COR-L47 (cell line): ENCODE results near the gene STARD10.

Source experiments
- DNase-seq: peaks from one replicate; lab custom pipeline; 2025; lab: John Stamatoyannopoulos, UW

STARD10 gene

DNA sequence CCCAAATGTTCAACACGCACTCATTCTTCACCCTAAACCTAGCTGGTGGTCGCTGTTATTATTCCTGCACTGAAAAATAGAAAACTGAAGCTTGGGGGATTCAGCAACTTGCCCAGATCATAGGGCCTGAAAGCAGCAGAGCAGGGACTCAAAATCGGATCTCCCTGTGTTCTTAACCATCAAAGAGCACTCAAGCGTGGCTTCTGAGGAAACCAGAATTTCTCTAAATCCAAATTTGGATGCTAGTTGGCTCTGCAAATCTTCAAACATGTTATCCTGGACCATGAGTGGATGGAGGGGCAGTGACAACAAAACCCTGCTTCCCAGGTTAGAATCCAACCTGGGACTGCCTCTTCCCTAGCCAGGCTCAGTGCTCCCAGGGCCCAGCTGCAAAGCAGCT is 30.0 kb downstream of the STARD10 start:
- no peak for DNase-seq

DNA sequence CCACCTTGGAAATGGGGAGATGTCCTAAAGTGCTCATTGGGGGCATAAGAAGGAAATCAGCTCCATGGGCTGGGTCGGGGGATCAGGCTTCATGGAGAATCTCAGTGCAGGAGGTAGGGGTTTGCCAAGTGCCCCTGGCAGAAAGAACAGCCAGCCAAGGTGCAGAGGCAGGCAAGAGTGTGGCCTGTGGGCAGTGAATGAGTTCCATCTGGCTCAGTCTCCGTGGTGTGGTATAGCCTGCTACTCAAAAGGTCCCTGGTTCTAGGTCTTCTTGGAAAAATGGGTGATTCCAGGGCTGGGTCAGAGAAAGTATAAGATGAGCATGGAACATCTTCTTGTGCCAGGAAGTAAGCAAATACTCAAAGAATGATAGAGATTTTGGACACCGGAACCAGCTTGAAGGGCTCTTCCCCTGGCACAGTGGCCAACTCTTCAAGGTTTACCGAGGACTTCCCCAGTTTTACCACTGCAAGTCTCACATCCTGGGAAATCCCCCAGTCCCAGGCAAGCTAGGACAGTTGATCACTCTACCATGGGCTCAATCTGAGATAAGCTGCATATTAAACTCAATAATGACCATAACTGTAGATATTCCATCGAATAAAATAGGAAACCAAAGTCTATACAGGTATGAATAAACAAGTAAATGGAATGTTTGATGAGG is 31.1 kb downstream of the STARD10 start:
- DNase-seq, result no peak

DNA sequence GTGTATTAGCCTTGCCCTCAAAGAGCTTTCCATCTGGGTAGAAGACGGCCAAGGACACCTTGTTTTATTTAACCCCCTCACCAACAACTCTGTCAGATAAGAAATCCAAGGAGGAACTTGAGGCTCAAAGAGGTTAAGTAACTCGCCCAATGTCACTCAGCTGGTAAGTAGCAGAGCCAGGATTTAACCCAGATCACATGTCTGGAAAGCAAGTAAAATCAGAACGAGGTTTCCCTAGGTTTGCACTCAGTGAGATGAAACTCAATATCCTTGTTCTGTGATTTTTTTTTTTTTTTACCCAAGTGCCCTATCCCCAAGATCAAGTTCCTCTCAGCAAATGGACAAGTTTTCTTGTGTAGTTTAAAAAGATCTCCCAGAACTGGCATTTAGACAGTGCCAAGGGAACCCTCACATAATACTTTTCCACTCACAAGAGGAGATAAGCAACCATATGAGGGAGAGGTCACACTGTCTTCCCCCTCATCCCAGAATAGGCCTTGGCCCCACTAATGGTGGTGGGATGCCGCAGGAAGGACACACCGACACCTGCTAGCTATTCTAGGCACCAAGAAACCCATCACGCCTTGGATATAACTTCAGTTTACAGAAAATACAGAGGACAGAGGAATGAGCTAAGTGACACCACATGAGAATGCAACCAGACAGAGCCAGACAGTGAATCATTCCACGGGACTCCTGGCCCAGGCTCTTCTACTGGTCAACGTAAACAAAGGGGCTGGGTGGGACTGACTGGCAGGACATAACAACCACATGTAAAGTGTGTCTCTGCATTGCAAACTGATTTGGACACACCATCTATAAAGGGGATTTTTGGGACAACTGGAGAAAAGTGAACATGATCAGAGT is 33.1 kb downstream of the STARD10 start:
- DNase-seq, result no peak

DNA sequence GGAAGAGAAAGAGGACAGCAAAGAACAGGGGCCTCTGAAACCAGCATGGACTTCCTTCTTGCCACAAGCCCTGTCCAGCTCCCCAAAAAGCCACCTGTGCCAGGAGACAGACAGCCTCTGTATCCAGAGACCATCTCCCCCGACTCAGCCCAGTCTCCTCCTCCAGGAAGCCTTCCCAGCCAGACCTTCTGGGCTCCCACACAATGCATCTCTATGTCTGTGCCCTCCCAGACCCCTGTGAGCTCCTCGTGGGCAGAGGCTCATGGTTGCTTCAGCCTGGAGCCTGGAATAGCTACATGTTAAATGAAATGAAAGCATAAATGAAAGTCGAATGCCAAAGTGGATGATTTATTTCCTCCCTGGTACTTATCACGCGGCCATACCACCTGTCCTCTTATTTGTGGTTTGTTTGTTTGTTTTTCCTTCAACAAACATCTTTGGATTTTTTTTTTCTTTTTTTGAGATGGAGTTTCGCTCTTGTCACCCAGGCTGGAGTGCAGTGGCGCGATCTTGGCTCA is 34.3 kb downstream of the STARD10 start:
- DNase-seq, result no peak

DNA sequence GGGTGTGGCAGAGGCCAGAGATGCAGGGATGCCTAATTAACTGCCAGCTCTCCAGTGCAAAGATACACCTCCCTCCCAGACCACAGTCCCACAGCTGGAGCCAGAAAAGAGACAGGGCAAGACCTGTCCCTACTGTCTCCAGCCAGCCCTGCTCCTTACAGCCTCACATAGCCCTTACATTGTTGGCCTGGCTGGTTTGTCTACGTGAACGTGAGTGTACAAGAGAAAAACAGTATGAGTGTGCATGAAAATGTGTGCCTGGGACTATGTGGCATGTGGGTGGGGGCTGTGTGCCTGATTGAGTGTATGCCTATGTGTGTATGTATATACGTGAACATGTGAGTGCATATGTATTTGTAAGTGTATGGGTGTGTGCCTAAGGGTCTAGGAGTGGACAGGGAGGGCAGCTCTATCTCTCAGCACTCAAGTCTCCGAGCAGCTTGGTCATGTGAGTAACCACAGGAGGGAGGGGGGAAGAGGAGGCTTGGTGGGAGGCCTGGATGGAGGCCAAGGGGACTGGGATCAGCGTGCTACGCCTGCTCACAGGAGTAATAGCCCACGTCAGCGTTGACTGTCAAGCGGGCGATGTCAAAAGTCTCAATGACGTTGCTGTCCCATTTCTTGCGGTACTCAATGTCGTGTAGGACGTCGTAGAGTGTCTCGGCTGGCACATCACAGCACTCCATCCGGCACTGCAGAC is 35.0 kb downstream of the STARD10 start:
- DNase-seq, result peak; percentile 73

DNA sequence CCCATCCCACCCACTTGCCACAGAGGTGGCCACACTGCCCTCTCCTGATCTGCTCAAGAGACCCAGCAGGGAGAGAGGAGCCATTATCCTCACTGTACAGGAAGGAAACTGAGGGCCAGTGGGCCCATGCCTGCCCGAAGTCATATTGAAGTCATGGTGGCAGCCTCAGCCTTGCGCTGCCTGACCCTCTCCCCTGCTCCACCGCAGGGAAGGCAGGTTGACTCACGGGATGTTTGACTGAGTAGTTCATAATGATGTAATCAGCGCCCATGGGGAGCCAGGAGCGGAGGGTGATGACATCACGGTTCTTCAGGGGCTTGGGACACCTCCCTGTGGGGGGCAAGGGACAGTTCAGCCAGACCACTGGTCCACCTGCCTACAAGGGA is 35.5 kb downstream of the STARD10 start:
- DNase-seq, result no peak

DNA sequence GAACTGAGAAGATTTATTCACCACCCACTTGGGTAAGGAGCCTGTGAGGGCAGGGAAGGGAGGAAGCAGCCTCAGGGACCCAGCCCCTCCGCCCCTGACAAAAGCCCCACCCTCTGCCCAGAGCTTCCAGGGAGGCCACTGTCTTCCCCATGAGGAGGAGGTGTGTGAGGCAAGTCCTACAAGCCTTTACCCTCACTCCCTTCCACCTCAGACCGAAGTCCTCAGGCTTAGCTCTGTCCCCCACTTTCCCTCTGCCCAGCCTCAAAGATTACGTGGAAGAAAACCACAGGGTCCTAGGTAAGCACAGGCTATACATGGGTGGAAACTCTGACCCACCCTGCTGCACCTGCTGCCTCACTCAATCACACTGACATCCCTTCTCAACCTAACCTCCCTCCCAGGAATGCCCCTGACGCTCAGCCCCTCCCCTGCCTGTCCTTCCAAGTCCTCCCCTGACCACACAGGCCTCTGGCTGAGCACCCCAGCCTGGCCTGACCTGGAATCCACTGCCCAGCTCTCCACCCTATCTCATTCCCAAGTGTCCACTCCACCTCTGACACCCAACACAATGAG is 38.0 kb downstream of the STARD10 start:
- no peak for DNase-seq

DNA sequence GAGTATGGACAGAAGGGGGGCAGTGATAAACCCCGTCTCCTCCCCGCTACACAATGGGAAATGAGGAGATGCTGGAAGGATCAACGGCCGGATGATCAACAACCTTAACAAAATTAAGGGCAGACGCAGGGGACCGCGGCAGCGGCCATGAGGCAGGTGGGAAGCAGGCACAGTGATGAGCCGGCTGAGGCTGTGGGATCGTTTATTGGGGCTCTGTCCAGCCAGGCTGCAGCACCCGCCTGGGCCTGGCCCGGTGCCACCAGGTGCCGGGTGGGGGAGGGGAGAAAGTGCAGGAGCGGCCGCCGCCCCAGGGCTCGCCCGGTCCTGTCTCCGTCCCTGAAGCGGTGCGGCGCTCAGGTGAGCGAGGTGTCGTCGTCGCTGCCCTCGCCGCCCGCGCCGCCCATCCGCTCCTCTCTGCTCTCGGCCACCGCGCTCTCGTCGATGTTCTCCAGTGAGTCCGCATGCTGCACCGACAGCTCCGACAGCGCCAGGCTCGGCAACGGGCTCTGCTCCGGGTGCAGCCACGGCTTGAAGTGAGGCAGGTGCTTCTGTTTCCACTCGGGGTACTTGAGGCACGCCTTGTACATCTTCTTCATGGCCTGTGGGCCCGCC is 39.2 kb downstream of the STARD10 start:
- DNase-seq, result no peak

DNA sequence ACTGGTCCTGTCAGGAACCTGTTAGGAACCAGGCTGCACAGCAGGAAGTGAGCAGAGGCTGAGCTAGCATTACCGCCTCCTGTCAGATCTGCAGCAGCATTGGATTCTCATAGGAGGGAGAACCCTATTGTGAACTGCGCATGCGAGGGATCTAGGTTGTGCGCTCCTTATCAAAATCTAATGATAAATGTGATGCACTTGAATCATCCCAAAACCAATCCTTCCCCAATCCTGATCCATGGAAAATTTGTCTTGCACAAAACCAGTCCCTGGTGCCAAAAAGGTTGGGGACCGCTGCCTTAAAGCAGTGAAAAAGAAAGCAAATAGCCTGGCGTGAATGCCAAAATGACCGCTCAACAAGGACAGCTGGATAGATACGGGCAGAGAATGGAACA is 39.7 kb downstream of the STARD10 start:
- no peak for DNase-seq

DNA sequence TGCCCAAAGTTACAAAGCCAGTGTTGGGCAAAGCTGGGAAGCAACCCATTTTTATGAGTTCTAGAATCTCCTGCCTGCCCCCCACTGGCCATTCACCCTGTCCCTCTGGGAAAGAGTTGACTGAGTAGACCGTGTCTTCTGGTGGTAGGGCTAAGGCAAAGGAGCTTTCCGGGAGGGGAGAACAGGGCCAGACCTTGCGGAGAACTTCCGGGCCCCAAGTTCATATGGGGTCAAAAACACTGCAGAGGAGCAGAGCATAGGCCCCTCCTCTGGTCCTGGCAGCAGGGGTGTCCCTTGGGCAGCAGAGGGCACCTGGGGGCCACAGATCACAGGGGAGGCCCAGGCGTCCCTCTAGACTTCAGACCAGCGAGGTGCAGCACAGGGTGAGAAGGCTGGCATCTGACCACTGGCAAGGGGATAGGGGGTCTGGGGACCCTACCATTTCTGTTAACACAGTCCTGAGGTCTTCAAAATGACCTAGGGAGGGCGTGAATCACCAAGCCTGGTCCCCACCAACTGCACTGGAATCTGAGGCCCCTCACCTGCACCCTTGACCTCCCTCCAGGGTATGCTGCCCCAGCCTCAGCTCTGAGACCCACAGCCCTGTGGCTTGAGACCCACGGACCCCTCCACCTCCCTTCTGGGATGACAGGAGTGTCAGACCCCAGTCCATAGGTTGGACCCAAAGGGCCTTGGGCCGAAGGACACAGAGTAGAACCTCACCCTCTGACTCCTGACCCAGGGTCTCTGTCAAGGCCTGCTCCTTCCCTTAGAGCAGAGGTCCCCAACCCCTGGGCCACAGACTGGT is 40.3 kb downstream of the STARD10 start:
- no peak for DNase-seq

DNA sequence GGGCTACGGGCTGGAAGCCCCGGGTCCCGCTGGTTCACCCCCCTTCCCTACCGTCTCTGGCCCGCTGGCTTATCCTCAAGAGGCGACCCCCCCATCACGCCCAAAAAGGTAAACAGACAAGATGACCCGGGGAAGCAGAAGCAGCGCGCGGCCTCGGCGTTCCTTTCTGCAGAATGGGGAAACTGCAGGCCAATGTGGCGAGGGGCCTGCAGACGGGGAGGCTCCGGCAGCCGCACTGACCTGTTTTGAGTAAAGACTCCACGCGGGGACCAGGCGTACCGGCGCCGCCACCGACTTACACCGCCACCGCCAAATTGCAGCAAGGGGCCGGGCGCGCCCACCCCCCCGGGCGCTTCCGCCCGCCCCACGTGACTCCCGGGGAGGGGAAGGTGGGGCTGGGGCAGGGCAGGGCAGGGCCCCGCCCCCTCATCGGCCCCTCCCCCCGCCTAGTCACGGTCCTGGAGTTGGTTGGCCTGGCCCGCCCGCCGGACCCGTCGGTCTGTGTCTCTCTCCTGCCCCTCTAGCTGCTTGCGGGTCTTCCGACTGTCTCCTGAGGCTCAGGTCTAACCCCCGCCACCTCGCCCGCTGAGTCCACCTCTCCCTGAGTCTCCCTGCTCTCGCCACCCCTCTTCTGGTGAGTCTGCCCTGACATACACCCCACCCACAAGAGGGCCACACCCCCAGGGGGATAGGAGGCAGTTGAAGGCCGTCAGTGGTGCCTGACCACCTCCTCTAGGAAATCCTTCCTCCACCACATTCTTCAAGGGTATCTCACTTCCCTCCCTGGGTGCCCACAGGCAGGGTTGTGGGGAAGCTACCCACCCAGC is 41.5 kb downstream of the STARD10 start, which contains the start of gene ARAP1:
ARAP1 (minus strand) TSS at position 321 of the 827 bp plus-strand sequence. CDS start 25,280 bp downstream, outside the sequence.
- DNase-seq, result peak; percentile 65

DNA sequence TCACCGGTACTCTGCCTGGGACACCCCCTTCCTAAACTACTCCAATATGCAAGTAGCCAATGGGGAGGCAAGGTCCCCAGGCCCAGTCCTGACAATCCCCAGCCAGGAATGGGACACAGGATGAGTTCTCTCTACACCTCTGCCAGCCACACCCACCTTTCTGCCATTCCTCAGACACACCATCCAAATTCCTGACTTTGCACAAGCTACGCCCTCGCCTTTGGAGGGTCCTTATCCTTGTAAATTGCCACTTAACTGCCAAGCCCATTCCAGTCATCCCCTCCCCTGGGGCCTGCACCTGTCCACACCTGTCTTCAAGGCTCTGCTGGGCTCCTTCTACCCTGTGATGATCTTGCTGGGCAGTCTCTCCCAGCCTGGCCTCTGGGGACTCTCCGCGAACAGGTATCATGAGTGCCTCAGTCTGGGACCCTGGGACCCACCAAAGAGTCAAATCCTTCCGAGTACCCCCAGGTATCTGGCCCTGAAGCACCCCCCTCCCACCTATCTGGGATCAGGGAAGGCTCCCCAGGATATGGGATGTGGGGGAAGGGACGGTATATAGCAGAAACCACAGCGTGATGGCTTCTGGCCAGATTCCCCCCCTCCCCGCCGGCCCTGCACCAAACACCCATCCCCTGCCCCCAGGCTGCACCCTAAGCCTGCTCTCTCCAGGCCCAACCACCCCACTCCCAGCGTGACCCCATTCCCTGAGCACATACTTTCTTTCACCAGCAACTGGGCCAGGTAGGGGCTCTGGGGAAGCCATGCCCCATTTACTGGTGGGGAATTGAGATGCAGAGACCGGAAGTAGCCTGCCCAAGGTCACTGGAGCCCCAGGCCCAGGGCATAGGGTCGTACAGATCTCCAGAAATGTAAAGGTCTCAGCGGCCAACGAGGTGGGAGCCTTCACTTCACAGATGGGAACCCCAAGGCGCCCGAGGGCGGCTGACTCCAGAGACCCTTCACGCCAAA is 42.4 kb downstream of the STARD10 start:
- DNase-seq, result no peak

DNA sequence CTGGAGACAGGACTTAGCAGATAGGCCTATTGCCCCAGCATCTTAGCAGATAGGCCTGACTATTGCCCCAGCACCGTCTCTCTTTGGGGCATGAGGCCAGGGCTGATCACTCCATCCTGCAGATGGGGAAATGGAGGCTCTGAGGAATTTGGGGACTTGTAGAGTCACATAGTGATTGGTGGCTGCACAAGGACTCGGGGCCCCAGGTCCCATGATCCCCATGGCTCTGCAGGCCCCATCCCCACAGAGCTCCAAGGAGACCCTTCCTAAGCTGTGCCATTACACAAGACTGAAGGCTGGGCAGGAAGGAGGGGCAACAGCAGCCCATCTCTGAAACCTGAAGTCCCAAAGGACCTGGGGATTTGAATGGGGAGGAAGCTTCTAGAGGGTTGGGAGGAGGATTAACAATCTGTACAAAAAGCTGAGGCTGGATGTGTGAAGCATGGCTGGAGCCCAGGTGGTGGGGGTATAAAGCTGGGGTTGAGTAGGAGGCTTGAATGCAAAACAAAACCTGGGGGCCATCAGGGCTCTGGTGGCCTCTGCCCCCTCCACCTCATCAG is 43.2 kb downstream of the STARD10 start:
- DNase-seq, result no peak

DNA sequence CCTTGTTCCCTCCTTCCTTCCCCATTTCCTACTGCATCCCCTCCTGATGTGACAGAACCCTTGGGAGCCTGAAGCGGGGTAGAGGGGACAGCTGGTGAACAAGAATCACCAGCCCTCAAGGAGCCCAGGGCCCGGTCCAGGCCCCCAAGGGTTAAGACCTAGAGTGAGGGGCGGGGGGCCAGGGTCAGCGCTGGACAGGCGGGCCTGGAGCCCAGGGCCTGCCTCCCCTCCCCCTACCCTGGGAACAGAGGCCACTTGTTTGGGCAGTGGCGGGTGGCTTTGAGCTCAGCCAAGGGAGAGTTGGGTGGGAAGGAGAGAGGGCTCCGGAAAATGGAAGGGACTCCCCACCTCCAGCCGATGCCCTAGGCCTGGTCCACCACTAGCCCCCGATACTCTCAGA is 43.8 kb downstream of the STARD10 start:
- DNase-seq, result no peak

DNA sequence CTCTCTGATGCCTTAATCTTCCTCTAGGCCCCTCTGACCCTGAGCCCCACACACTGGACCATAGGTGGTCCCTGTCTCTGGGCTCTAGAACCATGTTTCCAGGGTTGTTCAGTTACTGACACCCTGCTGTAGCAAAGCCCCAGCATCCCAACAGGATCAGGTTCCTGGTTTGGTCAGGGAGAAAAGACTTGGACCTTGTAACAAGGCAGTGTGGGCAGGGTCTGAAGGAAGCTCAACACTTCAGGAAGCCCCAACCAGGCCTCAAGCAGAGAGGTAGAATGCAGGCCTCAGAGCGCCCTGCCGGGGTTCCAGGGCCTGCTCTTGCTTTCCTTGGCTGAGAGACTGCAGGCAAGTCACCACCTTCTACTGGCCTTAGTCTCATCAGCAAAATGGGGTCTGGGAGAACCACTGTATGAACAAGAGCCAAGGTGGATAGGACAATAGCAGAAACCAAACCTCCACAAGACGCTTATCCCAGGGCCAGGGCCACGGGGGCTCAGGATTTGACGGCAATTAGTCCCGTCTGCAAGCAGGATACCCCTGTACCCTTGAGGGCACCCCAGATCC is 46.5 kb downstream of the STARD10 start:
- no peak for DNase-seq

DNA sequence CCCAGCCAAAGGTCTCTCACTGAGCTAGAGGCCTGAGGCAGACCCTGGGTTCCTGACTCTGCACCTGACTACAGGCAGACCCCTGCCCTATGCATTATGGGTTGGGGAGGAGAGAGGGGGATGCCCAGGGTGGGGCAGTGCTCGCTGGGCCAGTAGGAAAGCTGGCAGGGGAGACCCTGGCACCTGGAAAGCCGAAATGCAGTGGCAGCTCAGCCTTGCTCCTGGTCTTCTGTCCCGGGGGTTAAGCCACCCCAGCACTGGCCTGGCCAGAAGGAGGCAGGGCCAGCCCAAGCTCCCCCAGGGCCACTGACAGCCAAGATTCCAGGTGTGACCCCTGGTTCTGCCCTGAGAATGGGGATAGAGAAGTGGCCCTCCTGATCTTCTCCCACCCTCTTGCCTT is 47.0 kb downstream of the STARD10 start:
- no peak for DNase-seq

DNA sequence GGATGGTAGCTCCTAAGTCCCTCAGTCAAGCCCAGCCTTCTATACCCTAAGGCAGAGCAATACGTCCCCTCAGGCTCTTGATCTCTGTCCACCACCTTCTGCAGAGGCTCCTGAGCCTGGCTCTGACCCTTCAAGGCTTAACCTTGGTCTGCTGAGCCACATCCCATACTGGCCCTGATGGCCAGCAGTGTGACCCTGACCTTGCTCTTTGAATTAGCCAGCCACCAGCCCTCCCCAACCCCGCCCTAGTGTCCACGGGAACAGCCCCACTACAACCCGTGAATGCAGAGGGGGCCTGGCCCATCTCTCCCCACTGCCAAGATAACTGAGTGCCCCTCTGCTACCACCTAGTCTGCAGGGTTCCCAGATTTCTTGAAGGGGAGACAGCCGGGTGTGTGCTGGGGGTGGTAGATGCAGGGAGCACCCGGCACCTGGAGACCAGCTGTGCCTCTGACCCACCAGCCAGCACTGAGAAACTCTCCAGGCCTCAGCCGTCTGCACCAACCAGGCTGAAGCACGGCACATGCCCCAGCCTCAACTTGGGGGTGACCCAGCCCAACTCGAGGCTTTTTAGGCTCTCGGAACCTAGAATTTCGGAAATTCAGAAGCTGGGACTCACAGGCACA is 47.8 kb downstream of the STARD10 start:
- no peak for DNase-seq

DNA sequence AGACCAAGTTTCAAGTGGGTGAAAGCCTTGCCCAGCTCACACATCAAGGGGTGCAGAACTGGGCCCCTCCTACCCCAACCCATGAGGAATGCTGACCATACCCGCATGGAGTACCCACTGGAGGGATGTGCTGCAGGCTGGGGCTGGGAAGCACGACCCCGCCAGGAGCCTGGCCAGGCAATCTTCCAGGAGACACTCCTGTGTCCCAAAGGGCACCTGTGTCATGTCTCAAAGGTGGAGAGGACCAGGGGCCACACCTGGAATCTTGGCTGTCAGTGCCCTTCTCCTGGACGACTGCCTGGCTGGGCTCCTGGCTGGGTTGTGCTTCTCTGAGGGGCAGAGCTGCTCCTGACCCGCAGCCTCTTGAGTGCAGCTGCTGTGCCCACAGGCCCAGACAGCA is 48.3 kb downstream of the STARD10 start:
- DNase-seq, result no peak
